ENCODE results near the gene VAV2.
A peak's percentile ranks its signal among the peaks of the same experiment; 100 is the strongest.

The VAV2 gene

DNA sequence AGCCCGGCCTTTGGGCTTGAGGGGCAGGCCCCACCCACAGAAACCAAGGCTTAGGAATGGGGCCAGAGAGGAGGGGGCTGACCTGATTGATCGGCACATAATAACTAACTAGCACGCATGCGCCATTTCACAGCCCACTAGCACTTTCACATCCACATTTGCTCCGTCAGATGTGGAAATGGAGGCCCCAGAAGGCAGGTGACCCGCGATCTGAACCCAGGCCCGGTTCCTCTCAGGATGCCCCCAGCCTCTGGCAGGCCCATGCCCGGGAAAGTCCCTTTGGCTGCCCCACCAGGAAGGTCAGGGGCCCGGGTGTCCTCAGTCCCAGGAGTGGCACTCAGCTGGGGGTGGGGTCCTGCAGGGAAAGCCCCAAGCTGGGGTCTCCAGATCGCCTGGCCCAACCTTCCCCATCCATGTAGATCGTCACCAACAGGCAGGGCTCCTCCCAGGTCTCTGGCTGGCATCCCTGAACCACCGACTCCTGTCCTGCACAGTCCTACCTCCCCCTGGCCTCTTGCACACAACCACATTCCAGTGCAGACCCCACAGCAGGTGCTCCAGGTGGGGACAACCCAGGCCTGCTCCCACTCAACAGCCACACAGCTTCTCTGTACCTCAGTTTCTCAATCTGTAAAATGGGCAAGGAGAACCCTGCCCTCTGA, 46.7 kb downstream of the VAV2 start:
- Histone ChIP-seq H3K27me3 (ENCODE audit: insufficient read depth, low read length) (no peaks in the 10 kb centered on the region), H3K4me1 (ENCODE audit: insufficient read depth, low read length) (no peaks in the 10 kb centered on the region), H3K4me3 (ENCODE audit: low read length) (no peak overlapping the region), H3K9me3 (ENCODE audit: insufficient read depth, low read depth, low read length) (no peaks in the 10 kb centered on the region), H3K9ac (ENCODE audit: low read depth, low read length) (no peak overlapping the region), H3K27ac (ENCODE audit: low read depth, low read length) (no peak overlapping the region), H3K36me3 (ENCODE audit: insufficient read depth, low read length) (0 out of 2 replicates have a peak, but pooled peaks cover 4% of the 10 kb centered on the region)
- WGBS: 86% methylated on average over 13 of the region's 13 CpGs

DNA sequence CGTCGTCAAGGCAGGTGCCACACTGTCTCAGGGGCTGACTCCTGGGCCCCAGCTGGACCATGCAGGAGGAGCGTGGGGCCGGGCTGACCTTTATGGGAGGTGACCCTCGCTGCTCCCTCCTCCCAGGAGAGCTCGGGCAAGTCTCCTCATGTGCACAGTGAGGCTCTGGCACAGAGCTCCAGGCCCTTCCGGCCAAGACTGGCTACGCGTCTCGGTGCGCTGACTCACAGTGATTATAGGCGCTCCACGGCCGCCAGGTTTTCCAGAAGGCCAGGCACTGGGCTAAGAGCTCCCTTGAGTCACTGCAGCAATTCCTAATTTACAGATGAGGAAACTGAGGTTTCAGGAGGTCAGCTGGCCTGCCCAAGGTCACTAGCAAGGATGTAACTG, 47.4 kb downstream of the VAV2 start:
- 0 out of 2 replicates have a peak, but pooled peaks cover 4% of the 10 kb centered on the region for H3K36me3 ChIP-seq (ENCODE audit: insufficient read depth, low read length)
- WGBS: 95% methylated on average over 14 of the region's 14 CpGs
- no peaks in the 10 kb centered on the region for H3K9me3 ChIP-seq (ENCODE audit: insufficient read depth, low read depth, low read length)
- H3K27me3 ChIP-seq (ENCODE audit: insufficient read depth, low read length): no peaks in the 10 kb centered on the region
- H3K9ac ChIP-seq (ENCODE audit: low read depth, low read length): no peak overlapping the region
- H3K4me3 ChIP-seq (ENCODE audit: low read length): no peak overlapping the region
- no peaks in the 10 kb centered on the region for H3K4me1 ChIP-seq (ENCODE audit: insufficient read depth, low read length)
- H3K27ac ChIP-seq (ENCODE audit: low read depth, low read length): no peak overlapping the region

DNA sequence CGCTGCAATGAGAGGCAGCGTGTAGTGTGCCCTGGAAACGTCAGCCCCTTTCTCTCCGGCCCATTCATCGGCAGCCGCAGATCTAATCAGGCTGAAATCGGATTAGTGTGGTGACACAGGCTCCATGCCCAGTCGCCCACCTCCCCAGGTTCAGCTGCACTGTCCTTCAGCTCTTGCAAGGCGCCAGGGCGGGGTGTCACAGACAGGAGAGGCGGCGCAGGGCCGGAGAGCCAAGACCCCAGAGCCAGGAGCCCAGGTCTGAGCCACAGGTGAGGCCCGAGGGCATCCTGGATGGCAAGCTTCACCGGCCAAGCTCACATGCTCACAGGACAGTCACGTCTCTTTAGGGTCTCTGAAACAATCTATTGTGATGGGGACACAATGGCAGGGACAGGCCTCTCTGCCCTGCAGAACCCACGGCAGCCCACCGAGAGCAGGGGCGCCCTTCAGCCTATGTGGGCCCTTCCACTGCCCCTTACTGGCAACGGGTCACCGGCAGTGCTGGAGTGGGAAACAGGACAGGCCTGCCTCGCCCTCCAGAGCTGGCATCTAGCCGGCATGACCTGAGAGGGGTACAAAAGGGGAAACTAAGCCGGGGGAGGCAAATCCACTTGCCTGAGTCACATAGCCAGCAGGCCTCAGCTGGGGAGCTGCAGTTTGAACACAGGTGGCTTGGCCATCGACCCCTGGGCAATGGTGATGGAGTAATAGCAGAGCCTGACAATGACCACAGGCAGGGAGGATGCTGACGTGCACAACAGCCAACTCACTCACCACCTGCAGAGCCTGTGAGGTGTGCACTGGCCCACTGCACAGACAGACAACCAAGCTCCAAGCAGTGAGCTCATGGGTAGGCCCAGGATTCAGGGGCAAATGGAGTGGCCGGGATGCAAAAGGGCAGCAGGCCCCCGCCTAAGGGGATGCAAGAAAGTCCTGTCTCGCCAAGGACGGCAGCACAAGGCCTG, 48.1 kb downstream of the VAV2 start:
- Histone ChIP-seq H3K4me3 (ENCODE audit: low read length) (no peak overlapping the region), H3K27me3 (ENCODE audit: insufficient read depth, low read length) (no peaks in the 10 kb centered on the region), H3K27ac (ENCODE audit: low read depth, low read length) (no peak overlapping the region; the same call in 1 of the 2 replicates), H3K36me3 (ENCODE audit: insufficient read depth, low read length) (0 out of 2 replicates have a peak, but pooled peaks cover 4% of the 10 kb centered on the region), H3K9ac (ENCODE audit: low read depth, low read length) (no peak overlapping the region), H3K4me1 (ENCODE audit: insufficient read depth, low read length) (no peaks in the 10 kb centered on the region), H3K9me3 (ENCODE audit: insufficient read depth, low read depth, low read length) (no peaks in the 10 kb centered on the region)
- 88% methylated on average over 30 of the region's 30 CpGs for WGBS

DNA sequence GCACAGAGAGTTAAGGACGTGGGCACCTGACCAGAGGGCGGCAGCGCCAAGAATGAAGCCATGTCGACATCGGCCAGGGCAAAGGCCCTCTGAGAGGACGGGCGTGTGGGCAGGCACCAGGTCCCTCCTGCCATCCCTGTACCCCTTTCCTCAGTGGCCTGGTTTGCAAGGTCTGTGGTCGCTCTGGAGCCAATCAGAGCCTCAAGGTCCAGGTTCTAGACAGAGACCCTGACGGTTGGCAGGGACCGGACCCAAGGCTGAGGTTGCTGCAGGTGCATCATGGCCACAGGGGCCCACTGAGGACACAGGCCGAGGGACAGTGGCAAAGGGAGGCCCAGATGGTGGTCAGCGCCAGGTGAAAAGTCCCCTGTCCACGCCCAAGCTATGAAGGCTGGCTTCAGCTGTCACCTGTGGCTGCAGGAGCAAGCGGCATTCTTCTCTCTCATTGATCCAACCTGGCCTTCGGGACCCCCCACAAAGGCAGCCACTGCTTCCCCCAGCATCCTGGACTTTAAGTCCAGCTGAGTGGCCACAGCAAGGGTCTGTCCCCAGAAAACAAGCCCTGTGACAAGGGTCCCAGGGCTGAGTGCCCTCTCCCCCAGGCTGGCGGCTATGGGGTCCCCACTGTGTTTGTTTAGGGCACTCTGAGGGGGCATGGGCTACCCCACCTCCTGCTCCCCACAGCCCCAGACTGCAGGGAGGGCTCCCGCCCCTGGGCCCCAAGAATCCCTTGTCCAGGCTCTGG, 48.9 kb downstream of the VAV2 start:
- Histone ChIP-seq H3K9ac (ENCODE audit: low read depth, low read length) (no peak overlapping the region), H3K4me3 (ENCODE audit: low read length) (no peak overlapping the region), H3K36me3 (ENCODE audit: insufficient read depth, low read length) (peaks cover 4% of the 10 kb centered on the region; the same call in 1 of the 2 replicates), H3K4me1 (ENCODE audit: insufficient read depth, low read length) (no peaks in the 10 kb centered on the region), H3K27me3 (ENCODE audit: insufficient read depth, low read length) (no peaks in the 10 kb centered on the region), H3K9me3 (ENCODE audit: insufficient read depth, low read depth, low read length) (no peaks in the 10 kb centered on the region), H3K27ac (ENCODE audit: low read depth, low read length) (no peak overlapping the region; the same call in 1 of the 2 replicates)
- WGBS: 88% methylated on average over 17 of the region's 17 CpGs

DNA sequence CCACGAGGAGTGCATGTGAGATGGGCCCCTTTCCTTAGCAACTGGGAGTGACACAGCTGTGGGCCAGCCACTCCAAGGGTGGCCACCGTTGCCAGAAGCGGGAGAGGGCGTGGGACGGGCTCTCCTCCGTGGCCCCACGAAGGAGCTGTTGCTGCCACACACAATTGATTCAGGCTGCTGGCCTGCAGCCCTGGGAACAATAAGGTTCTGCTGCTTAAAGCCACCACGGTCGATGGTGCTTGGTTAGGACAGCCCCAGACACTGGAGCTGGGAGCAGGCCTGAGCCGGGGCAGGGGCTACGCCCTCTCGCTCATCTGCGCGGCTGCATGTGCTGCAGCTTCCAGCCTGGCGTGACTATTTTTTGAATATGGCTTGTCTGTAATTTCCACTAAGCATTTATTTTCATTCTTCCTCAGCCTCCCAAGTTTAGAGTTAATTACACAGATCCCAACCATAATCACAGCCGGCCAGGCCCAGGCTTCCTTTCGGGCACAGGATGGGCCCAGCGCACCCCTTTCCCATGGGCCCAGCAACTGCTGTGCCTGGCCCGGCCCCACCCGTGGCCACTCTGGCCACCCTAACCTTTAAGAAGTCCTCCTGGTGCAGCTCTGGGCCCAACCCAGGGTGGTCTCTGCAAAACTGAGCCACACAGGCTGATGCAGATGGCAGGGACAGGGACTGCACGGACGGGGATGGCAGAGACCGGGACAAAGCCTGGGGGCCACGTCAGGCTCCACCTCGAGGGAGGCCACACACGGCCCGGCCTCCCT, 49.7 kb downstream of the VAV2 start:
- Histone ChIP-seq H3K36me3 (ENCODE audit: insufficient read depth, low read length) (peaks cover 7% of the 10 kb centered on the region), H3K4me3 (ENCODE audit: low read length) (no peak overlapping the region), H3K27me3 (ENCODE audit: insufficient read depth, low read length) (no peaks in the 10 kb centered on the region), H3K9ac (ENCODE audit: low read depth, low read length) (no peak overlapping the region), H3K4me1 (ENCODE audit: insufficient read depth, low read length) (no peaks in the 10 kb centered on the region), H3K9me3 (ENCODE audit: insufficient read depth, low read depth, low read length) (no peaks in the 10 kb centered on the region), H3K27ac (ENCODE audit: low read depth, low read length) (no peak overlapping the region)
- 94% methylated on average over 27 of the region's 27 CpGs for WGBS

DNA sequence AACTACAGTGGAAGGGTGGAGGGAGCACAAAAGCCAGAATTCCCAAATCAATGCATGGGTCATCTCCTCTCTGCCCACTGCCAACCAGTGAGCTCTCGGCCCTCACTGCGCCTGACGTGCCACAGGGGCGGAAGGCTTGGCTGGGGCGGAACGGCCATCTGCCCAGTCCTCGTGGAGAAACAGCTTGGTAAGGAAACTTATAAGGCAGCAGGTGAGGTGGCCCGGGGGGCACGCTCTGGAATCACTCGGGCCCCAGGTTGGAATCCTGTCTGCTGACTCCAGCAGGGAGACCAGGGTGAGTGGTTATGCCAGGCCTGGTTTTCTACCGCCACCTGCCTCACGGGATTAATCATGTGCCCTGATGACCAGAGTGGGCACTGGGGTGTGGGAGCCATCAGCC, 52.3 kb downstream of the VAV2 start:
- H3K9ac ChIP-seq (ENCODE audit: low read depth, low read length): no peak overlapping the region
- no peaks in the 10 kb centered on the region for H3K27me3 ChIP-seq (ENCODE audit: insufficient read depth, low read length)
- WGBS: 91% methylated on average over 12 of the region's 12 CpGs
- H3K4me3 ChIP-seq (ENCODE audit: low read length): no peak overlapping the region
- H3K27ac ChIP-seq (ENCODE audit: low read depth, low read length): no peak overlapping the region
- no peaks in the 10 kb centered on the region for H3K9me3 ChIP-seq (ENCODE audit: insufficient read depth, low read depth, low read length)
- no peaks in the 10 kb centered on the region for H3K4me1 ChIP-seq (ENCODE audit: insufficient read depth, low read length)
- peaks cover 9% of the 10 kb centered on the region for H3K36me3 ChIP-seq (ENCODE audit: insufficient read depth, low read length)

DNA sequence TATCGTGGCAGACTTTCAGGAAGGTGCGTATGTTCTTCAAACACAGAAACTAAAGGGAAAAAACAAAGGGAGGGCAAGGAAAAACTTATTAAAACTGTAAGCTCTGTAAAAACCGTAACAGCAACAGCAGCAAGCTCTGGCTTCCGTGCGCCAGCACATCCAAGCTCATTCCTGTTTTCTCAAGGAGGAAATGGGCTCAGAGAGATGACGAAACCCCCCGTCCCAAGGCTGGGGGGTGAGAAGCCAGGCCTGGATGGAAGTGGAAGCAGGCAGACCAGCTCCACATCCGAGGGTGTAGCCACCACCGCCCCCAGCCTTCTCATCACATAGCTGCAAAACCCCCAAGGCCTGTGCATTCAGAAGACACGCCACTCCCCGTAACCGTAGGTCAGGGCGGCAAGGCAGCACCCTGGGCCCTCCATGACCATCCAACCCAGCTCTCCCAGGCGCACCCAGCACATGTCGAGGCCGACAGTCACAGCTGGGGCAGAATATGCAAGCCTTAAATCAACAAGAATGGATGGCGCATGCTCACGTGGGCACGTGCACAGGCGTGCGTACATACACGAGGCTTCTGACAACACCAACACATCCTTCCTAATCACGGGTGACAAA, 52.8 kb downstream of the VAV2 start:
- H3K27me3 ChIP-seq (ENCODE audit: insufficient read depth, low read length): no peaks in the 10 kb centered on the region
- WGBS: 93% methylated on average over 23 of the region's 23 CpGs
- H3K4me1 ChIP-seq (ENCODE audit: insufficient read depth, low read length): no peaks in the 10 kb centered on the region
- H3K27ac ChIP-seq (ENCODE audit: low read depth, low read length): no peak overlapping the region
- H3K36me3 ChIP-seq (ENCODE audit: insufficient read depth, low read length): peaks cover 11% of the 10 kb centered on the region
- H3K9me3 ChIP-seq (ENCODE audit: insufficient read depth, low read depth, low read length): no peaks in the 10 kb centered on the region
- H3K4me3 ChIP-seq (ENCODE audit: low read length): no peak overlapping the region
- H3K9ac ChIP-seq (ENCODE audit: low read depth, low read length): 0 out of 2 replicates have a peak overlapping the region, but pooled peaks have one; percentile 3

DNA sequence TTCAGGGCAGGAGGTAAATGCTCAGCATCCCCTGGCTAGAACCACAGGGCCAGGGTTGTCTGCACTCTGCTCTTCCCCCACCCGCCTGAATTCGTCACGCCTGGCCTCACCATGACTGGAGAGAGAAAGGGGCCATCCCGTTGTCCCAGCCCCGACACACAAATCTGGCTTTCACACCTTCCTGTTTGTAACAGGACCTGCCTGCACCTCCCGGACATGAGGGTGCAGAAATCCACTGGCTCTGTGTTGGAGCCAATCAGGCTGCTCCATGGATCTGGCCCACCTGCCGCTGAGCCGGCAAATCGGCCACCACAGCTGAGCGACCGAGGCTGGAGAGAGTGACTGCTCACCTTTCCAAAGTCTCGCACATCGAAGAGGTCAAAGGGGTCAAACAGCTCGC, 53.4 kb downstream of the VAV2 start:
- peaks cover 14% of the 10 kb centered on the region for H3K36me3 ChIP-seq (ENCODE audit: insufficient read depth, low read length)
- no peaks in the 10 kb centered on the region for H3K27me3 ChIP-seq (ENCODE audit: insufficient read depth, low read length)
- 91% methylated on average over 14 of the region's 14 CpGs for WGBS
- no peaks in the 10 kb centered on the region for H3K4me1 ChIP-seq (ENCODE audit: insufficient read depth, low read length)
- no peak overlapping the region for H3K27ac ChIP-seq (ENCODE audit: low read depth, low read length)
- 0 out of 2 replicates have a peak overlapping the region, but pooled peaks have one; percentile 3 for H3K9ac ChIP-seq (ENCODE audit: low read depth, low read length)
- no peaks in the 10 kb centered on the region for H3K9me3 ChIP-seq (ENCODE audit: insufficient read depth, low read depth, low read length)
- no peak overlapping the region for H3K4me3 ChIP-seq (ENCODE audit: low read length)

DNA sequence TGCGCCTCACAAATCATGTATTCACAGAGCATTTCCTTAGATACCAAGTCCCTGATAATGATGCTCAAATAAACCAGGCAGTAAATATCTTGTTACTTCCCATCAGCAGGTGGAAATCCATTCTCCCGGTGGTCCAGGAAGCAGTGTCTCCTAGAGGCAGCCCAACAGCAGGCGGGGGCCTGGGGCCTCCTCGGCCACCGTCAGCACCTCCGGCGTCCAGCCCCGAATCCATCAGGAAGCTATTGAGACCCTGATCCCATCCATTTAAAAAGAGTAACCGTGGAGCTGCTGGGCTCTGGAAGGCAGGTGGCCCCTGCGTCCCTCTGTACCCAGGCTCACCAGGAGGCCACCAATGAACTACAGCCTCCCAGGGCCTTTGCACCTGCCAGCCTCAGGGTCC, 54.0 kb downstream of the VAV2 start:
- no peak overlapping the region for H3K27ac ChIP-seq (ENCODE audit: low read depth, low read length)
- WGBS: 95% methylated on average over 10 of the region's 10 CpGs
- no peaks in the 10 kb centered on the region for H3K4me1 ChIP-seq (ENCODE audit: insufficient read depth, low read length)
- no peak overlapping the region for H3K9ac ChIP-seq (ENCODE audit: low read depth, low read length)
- no peak overlapping the region for H3K4me3 ChIP-seq (ENCODE audit: low read length)
- H3K36me3 ChIP-seq (ENCODE audit: insufficient read depth, low read length): peaks cover 14% of the 10 kb centered on the region
- H3K27me3 ChIP-seq (ENCODE audit: insufficient read depth, low read length): no peaks in the 10 kb centered on the region
- no peaks in the 10 kb centered on the region for H3K9me3 ChIP-seq (ENCODE audit: insufficient read depth, low read depth, low read length)

DNA sequence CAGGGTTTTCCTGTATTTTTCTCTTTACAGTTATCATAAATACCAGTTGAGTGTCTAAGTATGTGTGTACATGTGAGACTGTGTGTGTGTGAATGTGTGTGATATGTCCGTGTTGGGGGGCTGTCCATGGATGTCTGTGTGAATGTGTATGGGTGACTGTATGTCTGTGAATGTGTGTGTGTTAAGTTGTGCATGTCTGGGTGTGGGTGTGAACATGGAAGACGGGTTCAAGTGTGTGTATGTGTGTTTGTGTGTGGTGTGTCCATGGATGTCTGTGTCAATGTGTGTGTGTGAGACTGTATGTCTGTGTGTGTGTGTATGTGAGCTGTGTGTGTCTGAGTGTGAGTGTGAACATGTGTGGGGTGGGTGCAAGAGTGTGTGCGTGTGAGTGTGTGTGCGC, 55.0 kb downstream of the VAV2 start:
- H3K9ac ChIP-seq (ENCODE audit: low read depth, low read length): no peak overlapping the region
- H3K36me3 ChIP-seq (ENCODE audit: insufficient read depth, low read length): peaks cover 14% of the 10 kb centered on the region
- H3K27ac ChIP-seq (ENCODE audit: low read depth, low read length): no peak overlapping the region
- WGBS: 63% methylated on average over 3 of the region's 4 CpGs
- no peak overlapping the region for H3K4me3 ChIP-seq (ENCODE audit: low read length)
- no peaks in the 10 kb centered on the region for H3K4me1 ChIP-seq (ENCODE audit: insufficient read depth, low read length)
- H3K27me3 ChIP-seq (ENCODE audit: insufficient read depth, low read length): no peaks in the 10 kb centered on the region
- H3K9me3 ChIP-seq (ENCODE audit: insufficient read depth, low read depth, low read length): no peaks in the 10 kb centered on the region

Measured in HUES64 (cell line).